HK-2 (cell line): ENCODE data around the gene GRAMD1B.

ENCODE experiments used
- DNase-seq: peaks from one replicate; pipeline ENCODE4 v3.0.0-alpha.2; 2018; ENCODE audit not compliant: unreplicated experiment

Gene GRAMD1B

GRCh38 chr11:123429913-123430720 lies at the start of gene GRAMD1B:
Gene GRAMD1B, plus strand, starts transcription at chr11:123430269. Its CDS starts 524 bp downstream, at chr11:123430793.
- DNase-seq = no peak

GRCh38 chr11:123381149-123381548 lies 48.9 kb upstream of the GRAMD1B start:
- no peak for DNase-seq

- no peak for DNase-seq
These were observed 48.1 kb upstream of the GRAMD1B start for GRCh38 chr11:123381817-123382554.

- no peak for DNase-seq
These were observed 47.5 kb upstream of the GRAMD1B start for GRCh38 chr11:123382555-123383074.

GRCh38 chr11:123384116-123384515 lies 46.0 kb upstream of the GRAMD1B start:
- DNase-seq = no peak

GRCh38 chr11:123386796-123387510 lies 43.1 kb upstream of the GRAMD1B start:
- DNase-seq = no peak

GRCh38 chr11:123388640-123389039 lies 41.4 kb upstream of the GRAMD1B start:
- DNase-seq = no peak

- DNase-seq = no peak
These were observed 39.9 kb upstream of the GRAMD1B start for GRCh38 chr11:123390146-123390545.

- no peak for DNase-seq
These were observed 38.3 kb upstream of the GRAMD1B start for GRCh38 chr11:123391646-123392348.

- no peak for DNase-seq
These were observed 37.6 kb upstream of the GRAMD1B start for GRCh38 chr11:123392431-123392830.

GRCh38 chr11:123392844-123393243 lies 37.2 kb upstream of the GRAMD1B start:
- DNase-seq = no peak

GRCh38 chr11:123393312-123393927 lies 36.6 kb upstream of the GRAMD1B start:
- DNase-seq = no peak

GRCh38 chr11:123404676-123405075 lies 25.4 kb upstream of the GRAMD1B start:
- DNase-seq = no peak

- DNase-seq = no peak
These were observed 24.9 kb upstream of the GRAMD1B start for GRCh38 chr11:123405123-123405592.

- DNase-seq = no peak
These were observed 23.5 kb upstream of the GRAMD1B start for GRCh38 chr11:123406441-123407129.

GRCh38 chr11:123407130-123407995 lies 22.7 kb upstream of the GRAMD1B start:
- peak; percentile 18 for DNase-seq

- DNase-seq = no peak
These were observed 22.0 kb upstream of the GRAMD1B start for GRCh38 chr11:123407996-123408597.

- DNase-seq = no peak
These were observed 21.2 kb upstream of the GRAMD1B start for GRCh38 chr11:123408619-123409455.
